ENCODE data around the gene METRNL.

The METRNL gene

DNA sequence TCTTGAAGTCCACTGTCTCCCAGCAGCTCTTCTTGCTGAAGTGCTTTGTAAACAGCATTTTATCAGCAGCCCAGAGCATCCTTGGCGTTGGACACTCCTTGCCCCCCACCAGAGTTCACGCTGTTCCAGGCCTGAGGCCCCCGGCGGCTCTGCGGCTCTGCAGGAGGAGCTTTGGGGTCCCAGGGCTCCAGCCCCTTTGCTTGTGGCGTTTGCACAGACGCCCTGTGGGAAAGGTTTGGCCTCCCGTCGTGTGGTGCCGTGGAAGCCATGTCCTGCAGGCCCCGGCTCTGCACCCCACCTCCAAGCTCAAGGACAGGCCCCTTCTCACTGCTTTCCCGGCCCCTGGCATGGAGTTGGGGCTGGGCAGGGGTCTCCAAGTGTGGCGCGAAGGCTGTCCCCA, 14.1 kb downstream of the METRNL start:
- ChIA-PET CTCF (interaction anchor here (0.8 kb wide), 1 partner anchor 18 kb away, joined by 3 read pairs; no protein-coding TSS in a partner anchor), POLR2A (no interaction called here)
- TF ChIP-seq, protein P1, sequence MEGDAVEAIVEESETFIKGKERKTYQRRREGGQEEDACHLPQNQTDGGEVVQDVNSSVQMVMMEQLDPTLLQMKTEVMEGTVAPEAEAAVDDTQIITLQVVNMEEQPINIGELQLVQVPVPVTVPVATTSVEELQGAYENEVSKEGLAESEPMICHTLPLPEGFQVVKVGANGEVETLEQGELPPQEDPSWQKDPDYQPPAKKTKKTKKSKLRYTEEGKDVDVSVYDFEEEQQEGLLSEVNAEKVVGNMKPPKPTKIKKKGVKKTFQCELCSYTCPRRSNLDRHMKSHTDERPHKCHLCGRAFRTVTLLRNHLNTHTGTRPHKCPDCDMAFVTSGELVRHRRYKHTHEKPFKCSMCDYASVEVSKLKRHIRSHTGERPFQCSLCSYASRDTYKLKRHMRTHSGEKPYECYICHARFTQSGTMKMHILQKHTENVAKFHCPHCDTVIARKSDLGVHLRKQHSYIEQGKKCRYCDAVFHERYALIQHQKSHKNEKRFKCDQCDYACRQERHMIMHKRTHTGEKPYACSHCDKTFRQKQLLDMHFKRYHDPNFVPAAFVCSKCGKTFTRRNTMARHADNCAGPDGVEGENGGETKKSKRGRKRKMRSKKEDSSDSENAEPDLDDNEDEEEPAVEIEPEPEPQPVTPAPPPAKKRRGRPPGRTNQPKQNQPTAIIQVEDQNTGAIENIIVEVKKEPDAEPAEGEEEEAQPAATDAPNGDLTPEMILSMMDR (IDR thresholded peaks at IDR 0.05; ENCODE audit: control extremely low read depth, extremely low read depth, low read depth, missing control alignments) = no peak
- no peak for DNase-seq (ENCODE audit: extremely low spot score)

DNA sequence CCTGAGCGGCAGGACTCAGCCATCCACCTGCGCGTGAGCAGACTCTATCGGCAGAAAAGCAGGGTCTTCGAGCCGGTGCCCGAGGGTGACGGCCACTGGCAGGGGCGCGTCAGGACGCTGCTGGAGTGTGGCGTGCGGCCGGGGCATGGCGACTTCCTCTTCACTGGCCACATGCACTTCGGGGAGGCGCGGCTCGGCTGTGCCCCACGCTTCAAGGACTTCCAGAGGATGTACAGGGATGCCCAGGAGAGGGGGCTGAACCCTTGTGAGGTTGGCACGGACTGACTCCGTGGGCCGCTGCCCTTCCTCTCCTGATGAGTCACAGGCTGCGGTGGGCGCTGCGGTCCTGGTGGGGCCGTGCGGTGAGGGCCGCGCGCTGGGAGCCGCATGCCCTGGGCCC, 14.9 kb downstream of the METRNL start:
- POLR2A ChIA-PET = no interaction called here
- CTCF ChIA-PET = no interaction called here
- TF ChIP-seq, protein P1 (IDR thresholded peaks at IDR 0.05; ENCODE audit: control extremely low read depth, extremely low read depth, low read depth, missing control alignments) = no peak
- no peak for DNase-seq (ENCODE audit: extremely low spot score)

DNA sequence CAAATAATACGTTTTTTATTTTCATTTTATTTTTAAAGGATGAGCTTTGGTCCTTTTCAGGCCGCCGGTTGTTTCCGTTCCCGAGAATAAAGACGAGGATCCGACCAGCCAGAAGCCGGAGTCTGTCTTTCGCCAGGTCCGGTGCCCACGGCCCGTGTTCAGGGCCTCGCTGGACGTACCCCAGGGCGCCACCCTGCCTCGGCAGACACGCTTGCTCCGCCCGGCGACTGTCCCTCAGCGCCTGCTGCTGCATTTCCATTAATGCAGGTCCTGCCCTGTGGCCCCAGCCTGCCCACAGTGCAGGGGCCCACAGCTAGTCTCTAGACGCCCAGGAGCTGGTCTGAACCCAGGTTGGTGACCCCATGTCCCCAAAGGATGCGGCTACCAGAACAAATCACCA, 15.6 kb downstream of the METRNL start:
- no peak for DNase-seq (ENCODE audit: extremely low spot score)
- TF ChIP-seq, protein P1 (IDR thresholded peaks at IDR 0.05; ENCODE audit: control extremely low read depth, extremely low read depth, low read depth, missing control alignments) = no peak
- POLR2A ChIA-PET = no interaction called here
- CTCF ChIA-PET = no interaction called here

DNA sequence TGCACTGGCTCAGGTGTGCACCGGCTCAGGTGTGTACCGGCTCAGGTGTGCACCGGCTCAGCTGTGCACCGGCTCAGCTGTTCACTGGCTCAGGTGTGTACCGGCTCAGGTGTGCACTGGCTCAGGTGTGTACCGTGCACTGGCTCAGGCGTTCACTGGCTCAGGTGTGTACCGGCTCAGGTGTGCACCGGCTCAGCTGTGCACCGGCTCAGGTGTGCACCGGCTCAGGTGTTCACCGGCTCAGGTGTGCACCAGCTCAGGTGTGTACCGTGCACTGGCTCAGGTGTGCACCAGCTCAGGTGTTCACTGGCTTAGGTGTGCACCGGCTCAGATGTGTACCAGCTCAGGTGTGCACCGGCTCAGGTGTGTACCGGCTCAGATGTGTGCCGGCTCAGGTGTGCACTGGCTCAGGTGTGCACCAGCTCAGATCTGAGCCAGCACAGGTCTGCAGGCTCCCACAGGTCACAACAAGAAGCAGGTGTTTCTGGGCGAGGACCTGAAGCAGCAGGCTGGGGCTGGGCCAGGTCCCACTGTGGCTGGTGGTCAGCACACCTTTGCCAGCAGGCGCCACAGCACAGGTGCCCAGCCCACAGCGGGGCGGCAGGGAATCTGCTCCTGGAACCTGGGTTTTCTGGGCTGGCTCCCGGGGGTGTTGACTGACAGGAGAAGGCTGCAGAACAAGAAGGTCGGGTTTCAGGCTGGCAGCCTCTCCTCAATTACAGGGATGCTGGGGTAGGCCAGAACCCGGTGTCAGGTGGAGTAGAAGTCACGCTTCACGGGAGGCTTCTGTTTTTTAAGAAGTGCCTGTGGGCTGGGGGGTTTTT, 17.2 kb downstream of the METRNL start:
- no peak for DNase-seq (ENCODE audit: extremely low spot score)
- POLR2A ChIA-PET = no interaction called here
- TF ChIP-seq, protein P1 (IDR thresholded peaks at IDR 0.05; ENCODE audit: control extremely low read depth, extremely low read depth, low read depth, missing control alignments) = no peak
- CTCF ChIA-PET = interaction anchor here (1.2 kb wide), 1 partner anchor 11 kb away, joined by 3 read pairs; no protein-coding TSS in a partner anchor

DNA sequence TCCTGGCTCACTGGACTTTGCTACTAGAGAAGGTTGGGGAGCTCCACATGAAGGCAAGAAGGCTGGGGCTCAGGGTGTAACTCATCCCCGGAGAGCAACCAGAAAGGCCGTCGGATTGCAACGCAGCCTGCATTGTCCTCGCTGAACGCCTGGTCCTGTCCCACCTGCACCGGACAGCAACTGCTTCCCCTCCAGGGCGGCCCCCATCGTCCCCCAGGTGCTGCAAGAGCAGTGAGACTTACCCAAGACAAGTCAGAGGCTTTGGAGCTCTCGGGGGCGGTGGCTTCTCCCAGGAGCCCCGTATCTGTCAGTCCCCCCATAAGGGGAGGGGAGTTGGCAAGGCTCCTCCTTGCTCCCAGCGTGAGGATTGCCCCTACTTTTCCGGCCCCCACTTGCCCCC, 18.4 kb downstream of the METRNL start:
- POLR2A ChIA-PET = no interaction called here
- DNase-seq (ENCODE audit: extremely low spot score) = no peak
- CTCF ChIA-PET = interaction anchor here (1.2 kb wide), 1 partner anchor 12 kb away, joined by 3 read pairs; no protein-coding TSS in a partner anchor
- TF ChIP-seq, protein P1 (IDR thresholded peaks at IDR 0.05; ENCODE audit: control extremely low read depth, extremely low read depth, low read depth, missing control alignments) = no peak

DNA sequence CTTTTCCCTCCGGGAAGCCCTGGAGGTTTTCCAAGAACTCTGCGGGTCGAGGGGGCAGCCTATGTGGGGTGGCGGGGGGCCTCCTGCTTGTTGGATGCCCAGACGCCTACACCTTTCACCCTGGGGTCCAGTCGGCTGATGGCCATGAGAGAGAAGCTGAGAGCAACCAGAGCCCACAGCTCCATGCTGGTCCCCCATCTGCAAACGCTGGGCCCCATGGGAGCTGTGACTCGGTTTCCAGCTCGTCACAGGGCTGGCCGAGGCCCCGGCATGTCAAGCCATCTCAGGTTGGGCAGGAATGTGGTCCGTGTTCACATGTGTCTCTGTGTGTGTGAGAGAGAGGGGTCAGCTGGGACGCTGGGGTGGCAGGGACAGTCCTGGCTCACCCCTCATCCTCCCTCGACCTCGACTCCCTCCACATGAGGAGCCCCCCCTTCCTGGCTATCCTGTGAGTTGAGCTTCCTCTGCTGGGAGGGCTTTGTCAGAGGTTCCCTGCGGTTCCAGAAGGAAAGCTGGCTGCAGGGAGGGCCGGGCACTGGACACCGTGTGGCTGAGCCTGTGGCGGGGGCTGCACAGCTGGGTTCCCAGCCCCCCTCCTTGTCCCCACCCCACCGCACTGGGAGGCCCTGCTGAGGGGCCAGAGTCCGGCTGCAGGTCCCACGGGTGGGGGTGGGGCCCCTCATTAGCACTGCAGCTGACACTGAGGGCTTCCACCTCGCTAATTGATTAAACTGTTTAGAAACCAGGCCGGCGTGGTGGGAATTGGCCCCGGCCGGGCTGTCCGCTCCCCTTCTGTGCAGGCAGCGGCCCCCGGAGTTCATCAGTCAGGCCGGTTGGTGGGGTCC, 19.1 kb downstream of the METRNL start:
- no peak for DNase-seq (ENCODE audit: extremely low spot score)
- ChIA-PET CTCF (no interaction called here), POLR2A (no interaction called here)
- TF ChIP-seq, protein P1 (IDR thresholded peaks at IDR 0.05; ENCODE audit: control extremely low read depth, extremely low read depth, low read depth, missing control alignments) = no peak

Measured in GM10248 (cell line).